IMR-90 (cell line): ENCODE measurements around the gene GOLT1A. TPM values are rescaled to one million over a fixed set of nuclear protein-coding genes. Genes with fewer than 3 reads are reported as not detected.

Experiments
- ATAC-seq: fragments of 200-7000 bp; cut with Tn5 transposase; 2 replicates; pipeline ENCODE4 v1.9.1; 2020; ENCODE audit warnings: low read depth, mild to moderate bottlenecking, moderate library complexity
- BruUV-seq: library from RNA; stranded (reverse); fragments of 400-500 nt; replicated peaks from 2 replicates; lab custom pipeline; 2021; lab: Mats Ljungman, UMichigan
- CTCF ChIA-PET: fragments of 300-600 bp; formaldehyde crosslinking; extraction: SDS; loops from one replicate; lab custom pipeline; 2021; ENCODE audit warnings: antibody characterized with exemption; lab: Yijun Ruan, JAX
- POLR2A ChIA-PET: fragments of 300-600 bp; sonication (Branson Sonifier 250); formaldehyde crosslinking; loops from one replicate; lab custom pipeline; 2022; ENCODE audit warnings: antibody characterized with exemption; ENCODE audit not compliant: unreplicated experiment; lab: Charles Lee
- DNase-seq: peaks from one replicate; pipeline ENCODE4 v3.0.0; 2013
- H2AFZ ChIP-seq: replicated peaks from 2 replicates; pipeline ENCODE3; 2013; ENCODE audit warnings: low read length, mild to moderate bottlenecking; ENCODE audit not compliant: poor library complexity
- H2AK5ac ChIP-seq: 2 replicates; pipeline ENCODE4 v1.6.1; 2013; ENCODE audit warnings: low read depth, low read length, inconsistent platforms
- H2AK9ac ChIP-seq: replicated peaks from 2 replicates; pipeline ENCODE3; 2013; ENCODE audit warnings: mild to moderate bottlenecking, low read depth, low read length, moderate library complexity; ENCODE audit not compliant: poor library complexity
- H2BK120ac ChIP-seq: 2 replicates; pipeline ENCODE4 v1.6.1; 2013; ENCODE audit warnings: low read depth, low read length, inconsistent platforms
- H2BK15ac ChIP-seq: 3 replicates; pipeline ENCODE4 v1.6.1; 2013; ENCODE audit warnings: low read depth, low read length, inconsistent platforms
- H2BK20ac ChIP-seq: 2 replicates; pipeline ENCODE4 v1.6.1; 2013; ENCODE audit warnings: low read depth, mild to moderate bottlenecking, inconsistent platforms, low read length, moderate library complexity
- H2BK5ac ChIP-seq: 2 replicates; pipeline ENCODE4 v1.6.1; 2013; ENCODE audit warnings: mild to moderate bottlenecking, low read depth, low read length, inconsistent platforms; ENCODE audit not compliant: poor library complexity, severe bottlenecking
- H3K14ac ChIP-seq: replicated peaks from 2 replicates; pipeline ENCODE4 v1.6.1; 2013; ENCODE audit warnings: low read depth, low read length, inconsistent platforms
- H3K18ac ChIP-seq: 2 replicates; pipeline ENCODE4 v1.6.1; 2013; ENCODE audit warnings: low read depth, low read length, control low read depth
- H3K23ac ChIP-seq: 2 replicates; pipeline ENCODE4 v1.6.1; 2013; ENCODE audit warnings: low read depth, low read length, inconsistent platforms
- H3K27ac ChIP-seq: 2 replicates; pipeline ENCODE4 v1.5.1; 2013; ENCODE audit warnings: mild to moderate bottlenecking, control low read depth, low read length; ENCODE audit not compliant: insufficient read depth
- H3K27me3 ChIP-seq: 2 replicates; pipeline ENCODE4 v1.6.1; 2013; ENCODE audit warnings: low read length; ENCODE audit not compliant: control insufficient read depth, insufficient read depth
- H3K36me3 ChIP-seq: 2 replicates; pipeline ENCODE4 v1.6.1; 2013; ENCODE audit warnings: low read length, mixed read lengths; ENCODE audit not compliant: control insufficient read depth, insufficient read depth
- H3K4ac ChIP-seq: 2 replicates; pipeline ENCODE4 v1.6.1; 2013; ENCODE audit warnings: low read depth, low read length, inconsistent platforms
- H3K4me1 ChIP-seq: 2 replicates; pipeline ENCODE4 v1.6.1; 2013; ENCODE audit warnings: low read length, mixed read lengths; ENCODE audit not compliant: control insufficient read depth, insufficient read depth
- H3K4me2 ChIP-seq: 2 replicates; pipeline ENCODE4 v1.6.1; 2013; ENCODE audit warnings: low read depth, mild to moderate bottlenecking, control low read depth, low read length, moderate library complexity
- H3K4me3 ChIP-seq: 2 replicates; pipeline ENCODE4 v1.5.1; 2013; ENCODE audit warnings: low read depth, mild to moderate bottlenecking, control low read depth, low read length, moderate library complexity; ENCODE audit not compliant: insufficient read depth
- H3K56ac ChIP-seq: 2 replicates; pipeline ENCODE4 v1.6.1; 2013; ENCODE audit warnings: low read length, inconsistent platforms; ENCODE audit not compliant: insufficient read depth; ENCODE audit errors: extremely low read depth
- H3K79me1 ChIP-seq, 2 experiments: 2 replicates each; pipeline ENCODE4 v1.6.1; 2013; ENCODE audit warnings: low read length in 2 of 2, inconsistent platforms in 1 of 2, low read depth in 1 of 2
- H3K9ac ChIP-seq: 2 replicates; pipeline ENCODE4 v1.6.1; 2013; ENCODE audit warnings: low read depth, low read length, control low read depth
- H3K9me1 ChIP-seq: 2 replicates; pipeline ENCODE4 v1.6.1; 2013; ENCODE audit warnings: low read length, inconsistent platforms; ENCODE audit not compliant: insufficient read depth
- H3K9me3 ChIP-seq: 2 replicates; pipeline ENCODE4 v1.6.1; 2013; ENCODE audit warnings: low read length; ENCODE audit not compliant: control insufficient read depth, insufficient read depth
- H4K20me1 ChIP-seq: 2 replicates; pipeline ENCODE4 v1.6.1; 2013; ENCODE audit warnings: low read length, inconsistent platforms; ENCODE audit not compliant: insufficient read depth
- H4K5ac ChIP-seq: 2 replicates; pipeline ENCODE4 v1.6.1; 2013; ENCODE audit warnings: mild to moderate bottlenecking, low read depth, low read length, control low read depth
- H4K8ac ChIP-seq, 2 experiments: 2 replicates each; pipeline ENCODE4 v1.6.1; 2013; ENCODE audit warnings: low read depth in 2 of 2, low read length in 2 of 2, control low read depth in 1 of 2, inconsistent platforms in 1 of 2
- H4K91ac ChIP-seq: 2 replicates; pipeline ENCODE4 v1.6.1; 2013; ENCODE audit warnings: low read depth, low read length, inconsistent platforms; ENCODE audit not compliant: insufficient read depth
- BHLHE40 ChIP-seq: fragments of 150-350 bp; IDR thresholded peaks from 2 replicates; pipeline ENCODE4 v1.6.1; 2016; ENCODE audit warnings: mild to moderate bottlenecking, low read depth, low read length
- MAFK ChIP-seq: IDR thresholded peaks from 2 replicates; pipeline ENCODE4 v1.6.1; 2012; ENCODE audit warnings: low read depth, low read length, improper control_type of control experiment
- MAZ ChIP-seq: IDR thresholded peaks from 2 replicates; pipeline ENCODE4 v1.6.1; 2012; ENCODE audit warnings: low read depth, mild to moderate bottlenecking, low read length, improper control_type of control experiment, moderate library complexity, borderline replicate concordance
- MXI1 ChIP-seq: IDR thresholded peaks from 2 replicates; pipeline ENCODE4 v1.6.1; 2012; ENCODE audit warnings: low read depth, mild to moderate bottlenecking, low read length, moderate library complexity, borderline replicate concordance
- NFE2L2 ChIP-seq: fragments of 150-350 bp; IDR thresholded peaks from 2 replicates; pipeline ENCODE4 v1.6.1; 2016; ENCODE audit warnings: low read depth, mild to moderate bottlenecking, low read length
- POLR2A ChIP-seq: IDR thresholded peaks from 2 replicates; pipeline ENCODE4 v1.6.1; 2012; ENCODE audit warnings: mild to moderate bottlenecking, low read depth, low read length
- RAD21 ChIP-seq: IDR thresholded peaks from 2 replicates; pipeline ENCODE4 v1.6.1; 2012; ENCODE audit warnings: low read length, improper control_type of control experiment
- RCOR1 ChIP-seq: IDR thresholded peaks from 2 replicates; pipeline ENCODE4 v1.6.1; 2012; ENCODE audit warnings: mild to moderate bottlenecking, low read length, improper control_type of control experiment; ENCODE audit not compliant: insufficient replicate concordance
- RFX5 ChIP-seq: IDR thresholded peaks from 2 replicates; pipeline ENCODE4 v1.8.0; 2012; ENCODE audit warnings: low read depth, mild to moderate bottlenecking, low read length, moderate library complexity
- SMC3 ChIP-seq: fragments of 150-350 bp; IDR thresholded peaks from 2 replicates; pipeline ENCODE4 v1.6.1; 2016; ENCODE audit warnings: low read depth, mild to moderate bottlenecking, antibody characterized with exemption, low read length, moderate library complexity
- WGBS, 2 experiments: methylation state at CpG; one replicate each; pipeline versions ENCODE4 v1.1.5 to v1.1.7; 2013; ENCODE audit warnings: missing lambda C conversion rate in 2 of 2; ENCODE audit not compliant: insufficient read length in 1 of 2; ENCODE audit errors: extremely low coverage in 2 of 2; 5-methylcytosine and 5-hydroxymethylcytosine counted together
- dilution Hi-C: fragments of 300-500 bp; cut with HindIII; formaldehyde crosslinking; loops from one replicate; pipeline ENCODE4 v1.14.3; 2018; ENCODE audit warnings: low sequenced_read_pairs; ENCODE audit not compliant: unreplicated experiment
- in situ Hi-C: fragments of 300-500 bp; cut with MboI; formaldehyde crosslinking; loops from 3 replicates; pipeline ENCODE4 v1.14.3; 2019; ENCODE audit warnings: low sequenced_read_pairs, inconsistent platforms, mixed read lengths
- intact Hi-C: fragments of 100-400 bp; cut with micrococcal nuclease; formaldehyde crosslinking; loops from 2 replicates; pipeline ENCODE4 v1.10.0; 2022
- polyA plus RNA-seq, 3 experiments: library from polyadenylated mRNA; depleted of rRNA; stranded (reverse); fragments of >200 nt; gene quantifications; 2 replicates each; pipeline ENCODE4 v1.2.3, GENCODE V29; 2012; ENCODE audit warnings: low replicate concordance in 1 of 3
- total RNA-seq: library from RNA; depleted of rRNA; stranded (reverse); fragments of >200 nt; gene quantifications from 2 replicates; pipeline ENCODE4 v1.2.3, GENCODE V29; 2012
- TF ChIP-seq, protein P1 (sequence below): fragments of 150-350 bp; IDR thresholded peaks from 2 replicates; pipeline ENCODE4 v1.6.1; 2016; ENCODE audit warnings: low read depth, mild to moderate bottlenecking, low read length, moderate library complexity, borderline replicate concordance
- TF ChIP-seq, protein P2 (sequence below): conservative IDR thresholded peaks from 2 replicates; pipeline ENCODE4 v1.5.1; 2012; ENCODE audit warnings: mild to moderate bottlenecking, low read depth, low read length, improper control_type of control experiment

GOLT1A gene
- total and polyA plus RNA-seq, 2 of the 4 experiments (the other 2 are of a cell fraction): 0.32 TPM; not detected in 1

DNA sequence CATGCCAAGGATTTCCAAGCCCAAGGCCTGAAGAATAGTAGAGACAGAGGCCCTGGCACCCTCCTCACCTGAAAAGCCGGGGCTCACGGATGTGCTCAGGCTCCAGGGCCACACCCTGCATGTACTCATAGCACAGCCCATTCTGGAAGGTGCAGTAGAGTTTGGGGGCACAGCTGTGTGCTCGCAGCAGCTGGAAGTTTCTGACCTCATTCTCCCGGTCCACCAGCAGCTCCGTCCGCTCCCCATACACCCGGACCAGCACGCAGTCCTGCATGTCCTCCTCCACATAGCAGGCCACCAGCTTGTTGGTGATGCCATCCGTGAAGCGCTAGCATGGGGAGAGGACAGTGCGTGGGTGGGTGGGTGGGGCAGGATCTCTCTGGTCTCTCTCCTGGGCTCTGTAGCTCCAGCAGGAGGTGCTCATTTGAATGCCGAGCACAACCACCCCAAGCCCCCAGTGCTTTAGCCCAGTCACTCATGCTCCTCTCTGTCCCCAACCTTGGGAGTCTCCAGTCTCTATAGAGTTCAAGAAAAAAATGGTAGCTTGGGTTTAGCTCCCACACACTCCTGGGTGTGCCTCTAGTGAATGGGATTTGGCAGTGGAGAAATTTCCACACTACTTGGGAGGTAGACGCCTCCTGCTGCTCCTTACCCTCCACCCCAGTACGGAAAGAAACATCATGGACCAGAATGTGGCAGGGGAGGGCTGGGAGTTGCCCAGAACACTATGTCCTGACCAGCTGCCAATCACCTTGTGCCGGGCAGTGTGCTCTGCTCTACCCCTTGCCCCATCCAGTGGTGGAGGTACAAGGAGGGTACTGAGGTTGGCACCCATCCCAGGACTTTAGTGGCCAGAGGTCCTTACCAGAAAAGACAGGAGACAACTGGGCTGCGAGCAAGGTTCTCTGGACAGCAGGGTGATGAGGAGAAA is 63.9 kb downstream of the GOLT1A start (continued):
- TF ChIP-seq MAFK: no peak
- TF ChIP-seq MAZ: no peak

DNA sequence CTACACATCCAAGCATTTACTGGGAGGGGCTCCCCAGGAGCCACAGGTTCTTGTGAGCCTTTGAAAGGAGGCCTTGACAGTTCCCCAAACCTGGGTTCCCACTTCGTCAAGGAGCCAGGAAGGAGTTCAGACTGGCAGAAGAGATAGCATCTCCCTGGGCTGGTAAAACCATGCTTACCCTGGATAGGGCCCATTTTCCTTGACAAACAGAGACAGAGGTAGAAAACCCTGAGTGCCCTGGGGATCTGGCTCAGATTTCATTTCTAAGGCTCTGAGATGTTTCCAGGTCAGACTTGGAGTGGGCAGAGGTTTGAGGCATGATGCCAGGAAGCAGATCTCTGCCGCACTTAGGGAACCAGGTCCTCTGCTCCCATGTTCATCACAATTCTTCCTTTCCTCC is 64.7 kb downstream of the GOLT1A start:
- H3K23ac ChIP-seq: no peak overlapping the region
- H2BK5ac ChIP-seq: no peak overlapping the region
- CTCF ChIA-PET: no interaction called here
- in situ Hi-C loops (no loop called here), dilution Hi-C loops (loop anchor here (25.0 kb wide), 1 partner anchor 287 kb away; the partner anchor contains the start of gene SNRPE), intact Hi-C loops (no loop called here)
- H4K91ac ChIP-seq: no peak overlapping the region
- no peak overlapping the region for H3K14ac ChIP-seq
- peaks cover 0 to 9% of the 10 kb centered on the region in 2 experiments; a peak in 3 of 4 replicates for H3K79me1 ChIP-seq
- no peak overlapping the region for H4K8ac ChIP-seq
- no peak overlapping the region for H2AK5ac ChIP-seq
- 78% methylated on average over 1 of the region's 2 CpGs; no CpG with 5 or more reads in 1 of the 2 experiments for WGBS, 2 experiments
- peaks cover 7% of the 10 kb centered on the region; the same call in 1 of the 2 replicates for H3K9me1 ChIP-seq
- no peaks in the 10 kb centered on the region for H3K9me3 ChIP-seq
- BruUV-seq: no TSS peak
- H3K36me3 ChIP-seq: peaks cover 9% of the 10 kb centered on the region
- no peaks in the 10 kb centered on the region for H3K27me3 ChIP-seq
- no peaks in the 10 kb centered on the region for H4K20me1 ChIP-seq
- no peak overlapping the region for H2BK20ac ChIP-seq
- H3K4me3 ChIP-seq: no peak overlapping the region
- no peak overlapping the region for H3K56ac ChIP-seq
- ATAC-seq (no peak), DNase-seq (no peak)
- no peak overlapping the region for H3K18ac ChIP-seq
- no peak overlapping the region for H3K27ac ChIP-seq
- no peak overlapping the region for H2AFZ ChIP-seq
- no peak overlapping the region for H2BK120ac ChIP-seq
- no peak overlapping the region for H2AK9ac ChIP-seq
- no peak overlapping the region for H4K5ac ChIP-seq
- no peak overlapping the region for H2BK15ac ChIP-seq
- POLR2A ChIA-PET: no interaction called here
- peaks cover 7% of the 10 kb centered on the region for H3K4me1 ChIP-seq
- H3K9ac ChIP-seq: no peak overlapping the region
- H3K4me2 ChIP-seq: no peak overlapping the region
- H3K4ac ChIP-seq: no peak overlapping the region
- TF ChIP-seq, protein P1, sequence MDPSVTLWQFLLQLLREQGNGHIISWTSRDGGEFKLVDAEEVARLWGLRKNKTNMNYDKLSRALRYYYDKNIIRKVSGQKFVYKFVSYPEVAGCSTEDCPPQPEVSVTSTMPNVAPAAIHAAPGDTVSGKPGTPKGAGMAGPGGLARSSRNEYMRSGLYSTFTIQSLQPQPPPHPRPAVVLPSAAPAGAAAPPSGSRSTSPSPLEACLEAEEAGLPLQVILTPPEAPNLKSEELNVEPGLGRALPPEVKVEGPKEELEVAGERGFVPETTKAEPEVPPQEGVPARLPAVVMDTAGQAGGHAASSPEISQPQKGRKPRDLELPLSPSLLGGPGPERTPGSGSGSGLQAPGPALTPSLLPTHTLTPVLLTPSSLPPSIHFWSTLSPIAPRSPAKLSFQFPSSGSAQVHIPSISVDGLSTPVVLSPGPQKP: no peak
- TF ChIP-seq RAD21 (no peak), MAFK (no peak), MAZ (no peak), RFX5 (no peak), BHLHE40 (no peak), SMC3 (no peak), POLR2A (no peak), RCOR1 (no peak), NFE2L2 (no peak), MXI1 (no peak)
- TF ChIP-seq, protein P2, sequence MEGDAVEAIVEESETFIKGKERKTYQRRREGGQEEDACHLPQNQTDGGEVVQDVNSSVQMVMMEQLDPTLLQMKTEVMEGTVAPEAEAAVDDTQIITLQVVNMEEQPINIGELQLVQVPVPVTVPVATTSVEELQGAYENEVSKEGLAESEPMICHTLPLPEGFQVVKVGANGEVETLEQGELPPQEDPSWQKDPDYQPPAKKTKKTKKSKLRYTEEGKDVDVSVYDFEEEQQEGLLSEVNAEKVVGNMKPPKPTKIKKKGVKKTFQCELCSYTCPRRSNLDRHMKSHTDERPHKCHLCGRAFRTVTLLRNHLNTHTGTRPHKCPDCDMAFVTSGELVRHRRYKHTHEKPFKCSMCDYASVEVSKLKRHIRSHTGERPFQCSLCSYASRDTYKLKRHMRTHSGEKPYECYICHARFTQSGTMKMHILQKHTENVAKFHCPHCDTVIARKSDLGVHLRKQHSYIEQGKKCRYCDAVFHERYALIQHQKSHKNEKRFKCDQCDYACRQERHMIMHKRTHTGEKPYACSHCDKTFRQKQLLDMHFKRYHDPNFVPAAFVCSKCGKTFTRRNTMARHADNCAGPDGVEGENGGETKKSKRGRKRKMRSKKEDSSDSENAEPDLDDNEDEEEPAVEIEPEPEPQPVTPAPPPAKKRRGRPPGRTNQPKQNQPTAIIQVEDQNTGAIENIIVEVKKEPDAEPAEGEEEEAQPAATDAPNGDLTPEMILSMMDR: no peak
